HEK293T (cell line): ENCODE data around the gene TRA2B.

ENCODE experiments used
- BHLHE40 ChIP-seq: fragments of 450-650 bp; IDR thresholded peaks from 2 replicates; pipeline ENCODE4 v1.6.1; 2016; ENCODE audit warnings: mild to moderate bottlenecking, moderate library complexity, borderline replicate concordance
- CTBP1 ChIP-seq: fragments of 450-650 bp; IDR thresholded peaks from 2 replicates; pipeline ENCODE4 v1.6.1; 2016; ENCODE audit warnings: borderline replicate concordance
- FOXA1 ChIP-seq: fragments of 450-650 bp; IDR thresholded peaks from 2 replicates; pipeline ENCODE4 v1.6.1; 2016; ENCODE audit warnings: mild to moderate bottlenecking
- FOXM1 ChIP-seq: fragments of 450-650 bp; IDR thresholded peaks from 2 replicates; pipeline ENCODE4 v1.6.1; 2017; ENCODE audit warnings: mild to moderate bottlenecking, borderline replicate concordance
- HDGF ChIP-seq: fragments of 450-650 bp; IDR thresholded peaks from 2 replicates; pipeline ENCODE4 v1.6.1; 2017; ENCODE audit warnings: antibody characterized with exemption, borderline replicate concordance
- NFRKB ChIP-seq: fragments of 450-650 bp; IDR thresholded peaks from 2 replicates; pipeline ENCODE4 v1.6.1; 2016; ENCODE audit warnings: mild to moderate bottlenecking, moderate library complexity
- SP1 ChIP-seq: fragments of 450-650 bp; IDR thresholded peaks from 2 replicates; pipeline ENCODE4 v1.6.1; 2017
- SUZ12 ChIP-seq: fragments of 450-650 bp; IDR thresholded peaks from 2 replicates; pipeline ENCODE4 v1.6.1; 2016; ENCODE audit warnings: mild to moderate bottlenecking

DNA sequence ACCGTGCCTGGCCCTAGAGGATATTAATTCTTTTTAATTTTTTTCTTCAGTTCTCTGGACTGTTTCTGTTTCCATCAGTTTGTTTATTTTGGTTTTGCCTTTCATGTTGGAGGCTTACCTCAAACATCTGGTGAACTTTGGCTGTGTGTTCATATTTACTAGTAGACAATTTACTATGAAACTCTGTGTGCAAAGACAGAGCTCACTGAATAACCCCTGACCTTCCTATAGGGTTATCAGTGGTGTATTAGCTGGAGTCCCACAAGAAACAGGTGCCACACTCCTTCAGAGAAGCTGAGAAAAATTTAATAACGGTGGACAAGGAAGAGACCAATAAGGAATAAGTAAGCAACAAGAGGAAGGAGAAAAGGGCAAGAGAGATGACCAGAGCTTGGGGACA lies 28.8 kb upstream of the TRA2B start:
- TF ChIP-seq SUZ12 = no peak
- no peak for TF ChIP-seq HDGF
- no peak for TF ChIP-seq FOXM1
- no peak for TF ChIP-seq NFRKB
- TF ChIP-seq BHLHE40 = no peak
- no peak for TF ChIP-seq FOXA1
- TF ChIP-seq SP1 = no peak
- TF ChIP-seq CTBP1 = no peak
